Ovary (tissue), 9 donors: Measurements from ENCODE around the gene AP1M2. TPM values are rescaled to one million over a fixed set of nuclear protein-coding genes. Genes with fewer than 3 reads are reported as not detected.

Source experiments
- DNase-seq, 5 donors: peaks; one replicate each; pipeline ENCODE4 v3.0.0-alpha.2; 2019 to 2020
- H3K27ac ChIP-seq, 2 donors: fragments of 200-600 bp; one replicate each; pipeline versions ENCODE4 v1.5.1 to v1.8.0; 2019 to 2022
- H3K27me3 ChIP-seq: fragments of 200-600 bp; one replicate; pipeline ENCODE4 v1.8.0; 2022
- H3K36me3 ChIP-seq: fragments of 200-600 bp; sonication (generic); one replicate; pipeline ENCODE4 v1.5.1; 2019
- H3K4me1 ChIP-seq: one replicate; pipeline ENCODE4 v1.8.1; 2013; ENCODE audit warnings: mild to moderate bottlenecking, moderate library complexity; ENCODE audit not compliant: insufficient read depth
- H3K4me3 ChIP-seq: fragments of 200-600 bp; sonication (generic); one replicate; pipeline ENCODE4 v1.5.1; 2017
- H3K9me3 ChIP-seq, 2 donors: fragments of 200-600 bp in 1 of 2; sonication (generic) in 1 of 2; one replicate each; pipeline versions ENCODE4 v1.5.1 to v1.8.1; 2013 to 2019; ENCODE audit warnings: mild to moderate bottlenecking in 1 of 2, moderate library complexity in 1 of 2
- EP300 ChIP-seq: sonication (generic); formaldehyde crosslinking; IDR thresholded peaks from one replicate; pipeline ENCODE4 v1.6.1; 2017; ENCODE audit warnings: antibody characterized with exemption
- POLR2A ChIP-seq: fragments of 450-650 bp; IDR thresholded peaks from one replicate; pipeline ENCODE4 v1.6.1; 2017; ENCODE audit warnings: antibody characterized with exemption, mild to moderate bottlenecking, moderate library complexity
- WGBS, 3 donors: extraction: QIAGEN DNeasy Blood & Tissue Kit in 1 of 3; methylation state at CpG; one replicate each; pipeline versions ENCODE4 v1.1.5 to v1.1.7; 2013 to 2017; 5-methylcytosine and 5-hydroxymethylcytosine counted together
- intact Hi-C, 4 donors: fragments of 100-400 bp; cut with DNase I; formaldehyde crosslinking; loops; one replicate each; pipeline versions ENCODE4 v1.11.0 to v1.15.1; 2022 to 2023
- polyA plus RNA-seq, 2 donors: library from polyadenylated mRNA; stranded (reverse); fragments of 200-250 nt in 1 of 2; fragments of 350-450 nt in 1 of 2; fragmentation: Illumina TruSeq in 1 of 2; extraction: RNeasy Lipid Tissue Mini Kit (QIAGEN cat#74804) in 1 of 2; gene quantifications; one replicate each; pipeline ENCODE4 v1.2.3, GENCODE V29; 2013 to 2014
- total RNA-seq, 7 donors: library from RNA; depleted of rRNA in 2 of 7; stranded (reverse); fragments of >200 nt in 2 of 7; fragmentation: NEBNext Ultra II Directional in 3 of 7; extraction: Animal tissue kit (Norgen Biotek cat#: 25700) in 3 of 7; gene quantifications; one replicate each; pipeline versions ENCODE4 v1.1.0 to v1.2.4, GENCODE V29; 2016 to 2023
- TF ChIP-seq, protein P1 (sequence below), 3 donors: fragments of 450-650 bp in 2 of 3; fragments of 200-600 bp in 1 of 3; IDR thresholded peaks; one replicate each; pipeline versions ENCODE4 v1.5.1 to v1.8.0; 2016 to 2022; ENCODE audit warnings: antibody characterized with exemption in 3 of 3, mild to moderate bottlenecking in 1 of 3
- donor health status: DM: no; HTN: no; CAD: no; lungs with moderate emphysema.
- donor health status: DM: no; HTN: no; CAD: no.
- donor health status: Bipolar disorder and iron deficiency.
- donor health status: DM: yes; HTN: yes; CAD: no.
- donor health status: DM: no; HTN: no; CAD: no.
- donor health status: DM: yes; HTN: yes; CAD: no.

The AP1M2 gene
- total and polyA plus RNA-seq, 9 donors, result 0.19 to 45.5 (median 2.9) TPM; not detected in 1

DNA sequence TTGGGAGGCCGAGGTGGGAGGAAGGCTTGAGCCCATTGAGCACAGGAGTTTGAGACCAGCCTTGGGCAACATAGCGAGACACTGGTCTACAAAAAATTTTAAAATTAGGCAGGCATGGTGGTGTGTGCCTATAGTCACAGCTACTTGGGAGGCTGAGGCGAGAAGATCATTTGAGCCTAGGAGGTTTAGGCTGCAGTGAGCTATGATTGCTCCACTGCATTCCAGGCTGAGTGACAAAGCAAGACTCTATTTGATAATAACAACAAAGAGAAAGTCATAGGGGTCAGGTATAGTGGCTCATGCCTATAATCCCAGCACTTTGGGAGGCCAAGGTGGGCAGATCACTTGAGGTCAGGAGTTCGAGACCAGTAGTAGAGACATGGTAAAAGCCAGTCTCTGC is 33.7 kb upstream of the AP1M2 start:
- Histone ChIP-seq H3K27ac (no peak overlapping the region), H3K36me3 (no peaks in the 10 kb centered on the region), H3K4me3 (no peak overlapping the region), H3K9me3 (no peaks in the 10 kb centered on the region), H3K27me3 (no peaks in the 10 kb centered on the region), H3K4me1 (peaks cover 2% of the 10 kb centered on the region)
- TF ChIP-seq EP300 (no peak), POLR2A (no peak)
- TF ChIP-seq, protein P1, sequence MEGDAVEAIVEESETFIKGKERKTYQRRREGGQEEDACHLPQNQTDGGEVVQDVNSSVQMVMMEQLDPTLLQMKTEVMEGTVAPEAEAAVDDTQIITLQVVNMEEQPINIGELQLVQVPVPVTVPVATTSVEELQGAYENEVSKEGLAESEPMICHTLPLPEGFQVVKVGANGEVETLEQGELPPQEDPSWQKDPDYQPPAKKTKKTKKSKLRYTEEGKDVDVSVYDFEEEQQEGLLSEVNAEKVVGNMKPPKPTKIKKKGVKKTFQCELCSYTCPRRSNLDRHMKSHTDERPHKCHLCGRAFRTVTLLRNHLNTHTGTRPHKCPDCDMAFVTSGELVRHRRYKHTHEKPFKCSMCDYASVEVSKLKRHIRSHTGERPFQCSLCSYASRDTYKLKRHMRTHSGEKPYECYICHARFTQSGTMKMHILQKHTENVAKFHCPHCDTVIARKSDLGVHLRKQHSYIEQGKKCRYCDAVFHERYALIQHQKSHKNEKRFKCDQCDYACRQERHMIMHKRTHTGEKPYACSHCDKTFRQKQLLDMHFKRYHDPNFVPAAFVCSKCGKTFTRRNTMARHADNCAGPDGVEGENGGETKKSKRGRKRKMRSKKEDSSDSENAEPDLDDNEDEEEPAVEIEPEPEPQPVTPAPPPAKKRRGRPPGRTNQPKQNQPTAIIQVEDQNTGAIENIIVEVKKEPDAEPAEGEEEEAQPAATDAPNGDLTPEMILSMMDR (IDR thresholded peaks at IDR 0.05), result no peak
- WGBS, 3 donors, result 95 to 97% (median 97%) methylated on average over 4 of the region's 4 CpGs
- intact Hi-C loops, result no loop called here
- no peak for DNase-seq

DNA sequence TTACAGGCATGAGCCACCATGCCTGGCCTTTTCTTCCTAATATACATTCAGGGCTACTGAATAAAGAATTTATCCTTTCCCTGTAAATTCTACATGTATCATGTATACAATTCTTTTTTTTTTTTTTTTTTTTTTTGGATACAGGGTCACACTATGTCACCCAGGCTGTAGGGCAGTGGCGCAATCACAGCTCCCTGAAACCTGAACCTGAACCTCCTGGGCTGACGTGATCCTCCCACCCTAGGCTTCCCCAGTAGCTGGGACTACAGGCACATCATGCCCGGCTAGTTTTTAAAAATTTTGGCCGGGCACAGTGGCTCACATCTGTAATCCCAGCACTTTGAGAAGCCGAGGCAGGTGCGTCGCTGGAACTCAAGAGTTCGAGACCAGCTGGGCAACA is 31.7 kb upstream of the AP1M2 start:
- Histone ChIP-seq H3K9me3 (no peaks in the 10 kb centered on the region), H3K27ac (no peak overlapping the region), H3K27me3 (no peaks in the 10 kb centered on the region), H3K36me3 (no peaks in the 10 kb centered on the region), H3K4me3 (no peak overlapping the region), H3K4me1 (no peaks in the 10 kb centered on the region)
- DNase-seq, result no peak
- intact Hi-C loops, result no loop called here
- no peak for TF ChIP-seq POLR2A
- TF ChIP-seq EP300, result no peak
- TF ChIP-seq, protein P1 (IDR thresholded peaks at IDR 0.05), result no peak
- WGBS, 3 donors, result 96 to 97% (median 97%) methylated on average over 8 of the region's 8 CpGs

DNA sequence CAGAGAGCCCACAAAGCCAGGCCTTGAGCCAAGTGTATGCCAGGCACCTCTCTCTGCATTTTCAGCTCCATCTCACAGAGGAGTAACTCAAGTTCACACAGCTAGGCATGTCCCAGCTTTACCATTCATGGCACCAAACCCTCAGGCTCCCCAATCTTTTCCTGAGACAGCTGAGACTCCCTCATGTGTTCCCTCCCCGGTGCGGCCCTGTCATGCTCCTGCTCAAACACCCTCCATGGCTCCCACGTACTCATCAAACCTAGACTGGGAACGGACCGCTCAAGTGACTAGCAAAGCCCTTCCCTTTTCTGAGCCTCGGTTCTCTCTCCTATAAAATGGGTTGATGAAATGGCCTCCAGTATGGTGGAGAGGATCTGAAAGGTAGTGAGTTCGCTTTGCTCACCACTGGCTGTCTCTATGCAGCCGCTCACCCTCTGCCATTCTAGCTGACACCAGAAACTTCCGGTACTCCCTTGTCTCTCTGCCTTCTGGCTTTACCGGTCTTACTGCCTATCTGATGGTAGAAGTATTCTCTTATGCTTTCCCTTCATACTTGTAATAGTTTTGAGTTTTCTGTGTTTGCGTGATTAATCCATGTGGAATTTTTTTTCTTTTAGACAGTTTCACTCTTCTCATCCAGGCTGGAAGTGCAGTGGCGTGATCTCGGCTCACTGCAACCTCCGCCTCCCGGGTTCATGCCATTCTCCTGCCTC is 30.5 kb upstream of the AP1M2 start:
- H3K4me1 ChIP-seq, result peaks cover 2% of the 10 kb centered on the region
- DNase-seq, result no peak
- no peak overlapping the region for H3K4me3 ChIP-seq
- H3K9me3 ChIP-seq, result no peaks in the 10 kb centered on the region
- TF ChIP-seq, protein P1 (IDR thresholded peaks at IDR 0.05), result no peak
- TF ChIP-seq EP300, result no peak
- TF ChIP-seq POLR2A, result no peak
- 57 to 62% (median 59%) methylated on average over 15 of the region's 15 CpGs for WGBS, 3 donors
- intact Hi-C loops, result no loop called here
- H3K27me3 ChIP-seq, result no peaks in the 10 kb centered on the region
- H3K36me3 ChIP-seq, result no peaks in the 10 kb centered on the region
- no peak overlapping the region for H3K27ac ChIP-seq

DNA sequence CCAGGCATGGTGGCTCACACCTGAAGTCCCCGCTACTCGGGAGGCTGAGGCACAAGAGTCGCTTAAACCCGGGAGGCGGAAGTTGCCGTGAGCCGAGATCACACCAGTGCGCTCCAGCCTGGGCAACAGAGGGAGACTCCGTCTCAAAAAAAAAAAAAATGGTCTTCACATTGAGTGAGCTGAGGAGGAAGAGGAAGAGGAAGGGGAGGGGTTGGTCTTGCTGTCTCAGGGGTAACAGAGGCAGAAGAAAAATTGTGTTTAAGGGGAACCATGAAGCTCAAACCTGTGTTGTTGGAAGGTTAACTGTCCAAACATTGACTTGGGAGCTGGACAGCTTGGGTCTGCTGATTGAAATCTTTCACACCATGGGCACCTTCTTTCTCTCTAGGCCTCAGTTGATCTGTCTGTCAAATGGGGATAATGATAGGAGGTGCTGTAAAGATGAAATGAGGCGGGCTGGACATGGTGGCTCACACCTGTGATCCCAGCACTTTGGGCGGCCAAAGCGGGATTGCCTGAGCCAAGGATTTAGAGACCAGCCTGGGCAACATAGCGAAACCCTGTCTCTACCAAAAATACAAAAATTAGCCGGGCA is 28.4 kb upstream of the AP1M2 start:
- TF ChIP-seq EP300 (no peak), POLR2A (no peak)
- TF ChIP-seq, protein P1 (IDR thresholded peaks at IDR 0.05), result no peak

More for the DNA sequence above, 28.4 kb upstream of the AP1M2 start:
- intact Hi-C loops, result no loop called here
- Histone ChIP-seq H3K9me3 (no peaks in the 10 kb centered on the region), H3K4me1 (peaks cover 5% of the 10 kb centered on the region), H3K4me3 (no peak overlapping the region), H3K27me3 (no peaks in the 10 kb centered on the region), H3K36me3 (no peaks in the 10 kb centered on the region), H3K27ac (no peak overlapping the region)
- WGBS, 3 donors, result 93 to 95% (median 95%) methylated on average over 14 of the region's 14 CpGs
- DNase-seq, result no peak
